Psoas muscle (tissue), 8 donors: Measurements from ENCODE around the gene ESR1. TPM values are rescaled to one million over a fixed set of nuclear protein-coding genes. Genes with fewer than 3 reads are reported as not detected.

Source experiments
- ATAC-seq, 4 donors: fragments of 200-7000 bp; cut with Tn5 transposase; one replicate each; pipeline ENCODE4 v1.9.1; 2020; ENCODE audit warnings: moderate library complexity in 3 of 4, mild to moderate bottlenecking in 2 of 4
- DNase-seq, 2 donors: peaks; one replicate each; pipeline ENCODE4 v3.0.0-alpha.2; 2020
- H3K27ac ChIP-seq: fragments of 200-600 bp; one replicate; pipeline ENCODE4 v1.8.0; 2022
- H3K27me3 ChIP-seq, 3 donors: fragments of 200-600 bp in 1 of 3; one replicate each; pipeline versions ENCODE4 v1.6.1 to v1.8.0; 2013 to 2022; ENCODE audit warnings: low read length in 2 of 3, mild to moderate bottlenecking in 2 of 3, moderate library complexity in 1 of 3; ENCODE audit not compliant: insufficient read depth in 3 of 3
- H3K36me3 ChIP-seq, 2 donors: fragments of 200-600 bp in 1 of 2; one replicate each; pipeline versions ENCODE4 v1.6.1 to v1.8.0; 2013 to 2022; ENCODE audit warnings: low read depth in 1 of 2, mild to moderate bottlenecking in 1 of 2, moderate library complexity in 1 of 2; ENCODE audit not compliant: insufficient read depth in 1 of 2
- H3K4me1 ChIP-seq: fragments of 200-600 bp; one replicate; pipeline ENCODE4 v1.8.0; 2022
- H3K4me3 ChIP-seq: fragments of 200-600 bp; one replicate; pipeline ENCODE4 v1.8.0; 2022; ENCODE audit warnings: mild to moderate bottlenecking
- H3K9me3 ChIP-seq: fragments of 200-600 bp; one replicate; pipeline ENCODE4 v1.8.0; 2022
- WGBS, 3 donors: extraction: QIAGEN DNeasy Blood & Tissue Kit; methylation state at CpG; one replicate each; pipeline versions ENCODE4 v1.1.6 to v1.1.7; 2013; 5-methylcytosine and 5-hydroxymethylcytosine counted together
- intact Hi-C, 2 donors: fragments of 100-400 bp; cut with DNase I; formaldehyde crosslinking; loops; one replicate each; pipeline versions ENCODE4 v1.11.0 to v1.14.2; 2022
- polyA plus RNA-seq, 3 donors: library from polyadenylated mRNA; stranded (reverse); fragments of 200-250 nt; gene quantifications; one replicate each; pipeline ENCODE4 v1.2.3, GENCODE V29; 2013
- total RNA-seq, 4 donors: library from RNA; stranded (reverse); fragmentation: NEBNext Ultra II Directional in 2 of 4; extraction: Animal tissue kit (Norgen Biotek cat#: 25700) in 2 of 4; gene quantifications; one replicate each; pipeline versions ENCODE4 v1.2.1 to v1.2.4, GENCODE V29; 2021 to 2023
- TF ChIP-seq, protein P1 (sequence below): fragments of 200-600 bp; IDR thresholded peaks from one replicate; pipeline ENCODE4 v1.8.0; 2022; ENCODE audit warnings: antibody characterized with exemption
- donor health status: healthy with polysubstance abuse.
- donor health status: DM: no; HTN: no; CAD: no; lungs with moderate emphysema.
- donor health status: Bipolar disorder and iron deficiency.
- donor health status: healthy.
- donor health status: DM: yes; HTN: yes; CAD: no.
- donor health status: DM: no; HTN: no; CAD: no.
- donor health status: DM: no; HTN: no; CAD: no.
- donor health status: DM: yes; HTN: yes; CAD: no.

ESR1 gene
- total and polyA plus RNA-seq, 7 donors = 0.42 to 4.4 (median 1.5) TPM

DNA sequence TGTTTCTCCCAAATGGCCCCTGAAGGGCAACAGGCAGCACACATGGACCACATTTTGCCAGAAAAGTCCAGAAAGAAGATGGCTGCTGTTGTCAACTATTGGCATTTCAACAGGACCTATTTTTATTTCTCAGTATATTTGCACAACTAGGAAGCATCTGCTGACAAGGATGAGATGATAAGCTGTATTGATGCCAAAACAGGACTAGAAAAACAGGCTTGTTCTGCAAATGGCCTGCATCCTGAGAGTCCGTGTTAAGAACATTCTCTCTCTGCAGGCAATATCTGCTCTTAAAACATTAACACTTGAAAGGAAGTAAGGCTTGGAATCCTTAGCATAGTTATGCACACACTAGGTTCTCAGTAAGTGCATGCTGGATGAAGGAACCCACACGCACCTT is 283.7 kb downstream of the ESR1 start:
- no peak overlapping the region for H3K27ac ChIP-seq
- WGBS, 3 donors = 47 to 65% (median 55%) methylated on average over 2 of the region's 2 CpGs
- ATAC-seq = no peak

DNA sequence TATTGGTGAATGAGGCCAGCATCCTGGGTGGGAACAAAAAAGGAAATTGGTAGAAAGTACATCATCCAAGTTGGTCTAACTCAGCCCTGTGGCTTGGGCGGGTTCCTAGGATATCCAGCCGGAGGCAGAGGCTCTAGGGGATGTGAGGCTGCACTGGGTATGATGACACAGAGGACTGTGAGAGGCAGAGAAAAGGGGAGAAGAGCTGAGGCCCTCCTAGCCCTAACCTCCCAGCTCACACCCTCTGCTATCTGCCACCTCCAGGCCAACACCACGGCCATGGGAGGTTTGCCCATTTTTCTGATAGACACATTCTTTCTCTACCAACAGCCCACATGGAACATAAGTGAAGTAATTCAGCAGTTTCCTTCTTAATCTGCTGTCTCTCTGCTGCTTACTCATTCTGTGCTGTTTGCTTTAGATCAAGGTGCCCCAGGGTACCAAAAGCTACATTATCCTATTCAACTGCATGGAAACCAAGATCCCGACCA is 284.4 kb downstream of the ESR1 start:
- Histone ChIP-seq H3K27ac (no peak overlapping the region), H3K4me1 (peaks cover 46% of the 10 kb centered on the region), H3K36me3 (no peaks in the 10 kb centered on the region), H3K27me3 (no peaks in the 10 kb centered on the region), H3K9me3 (no peaks in the 10 kb centered on the region), H3K4me3 (no peak overlapping the region)
- WGBS, 3 donors = 70 to 86% (median 79%) methylated on average over 4 of the region's 4 CpGs
- ATAC-seq (no peak), DNase-seq (no peak)
- intact Hi-C loops = loop anchor here (2.0 to 10.0 kb wide), 2 partner anchors 21 to 287 kb away; partner anchors contain the start of gene ESR1 (in 1 of the 2)
- TF ChIP-seq, protein P1, sequence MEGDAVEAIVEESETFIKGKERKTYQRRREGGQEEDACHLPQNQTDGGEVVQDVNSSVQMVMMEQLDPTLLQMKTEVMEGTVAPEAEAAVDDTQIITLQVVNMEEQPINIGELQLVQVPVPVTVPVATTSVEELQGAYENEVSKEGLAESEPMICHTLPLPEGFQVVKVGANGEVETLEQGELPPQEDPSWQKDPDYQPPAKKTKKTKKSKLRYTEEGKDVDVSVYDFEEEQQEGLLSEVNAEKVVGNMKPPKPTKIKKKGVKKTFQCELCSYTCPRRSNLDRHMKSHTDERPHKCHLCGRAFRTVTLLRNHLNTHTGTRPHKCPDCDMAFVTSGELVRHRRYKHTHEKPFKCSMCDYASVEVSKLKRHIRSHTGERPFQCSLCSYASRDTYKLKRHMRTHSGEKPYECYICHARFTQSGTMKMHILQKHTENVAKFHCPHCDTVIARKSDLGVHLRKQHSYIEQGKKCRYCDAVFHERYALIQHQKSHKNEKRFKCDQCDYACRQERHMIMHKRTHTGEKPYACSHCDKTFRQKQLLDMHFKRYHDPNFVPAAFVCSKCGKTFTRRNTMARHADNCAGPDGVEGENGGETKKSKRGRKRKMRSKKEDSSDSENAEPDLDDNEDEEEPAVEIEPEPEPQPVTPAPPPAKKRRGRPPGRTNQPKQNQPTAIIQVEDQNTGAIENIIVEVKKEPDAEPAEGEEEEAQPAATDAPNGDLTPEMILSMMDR = no peak

More for the DNA sequence above, 283.7 kb downstream of the ESR1 start:
- Histone ChIP-seq H3K9me3 (no peaks in the 10 kb centered on the region), H3K4me3 (no peak overlapping the region), H3K27me3 (no peaks in the 10 kb centered on the region), H3K4me1 (peaks cover 40% of the 10 kb centered on the region), H3K36me3 (no peaks in the 10 kb centered on the region)
- intact Hi-C loops = loop anchor here (2.0 to 10.0 kb wide), 2 partner anchors 20 to 286 kb away; partner anchors contain the start of gene ESR1 (in 1 of the 2)
- TF ChIP-seq, protein P1 = no peak
- no peak for DNase-seq

DNA sequence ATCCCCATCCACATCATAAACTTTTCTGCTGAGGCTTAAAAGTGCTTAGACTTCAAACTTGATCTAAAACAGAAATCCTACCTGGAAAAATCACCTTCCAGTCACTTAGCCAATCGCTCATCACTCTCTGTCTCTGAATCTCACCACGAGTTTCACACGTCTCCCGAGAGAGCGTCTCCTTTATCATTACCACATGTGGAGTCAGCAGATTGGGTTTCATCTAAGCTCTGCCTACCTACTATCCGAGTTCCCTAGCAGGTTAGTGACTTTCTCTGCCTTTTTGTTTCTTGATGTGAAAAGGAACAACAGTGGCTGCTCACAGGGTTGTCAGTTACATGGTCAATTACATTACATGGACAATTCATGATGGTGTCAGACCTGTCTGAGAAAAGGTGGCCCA is 286.2 kb downstream of the ESR1 start:
- H3K9me3 ChIP-seq = no peaks in the 10 kb centered on the region
- no peaks in the 10 kb centered on the region for H3K27me3 ChIP-seq
- peak overlapping the region; percentile 36 for H3K27ac ChIP-seq
- intact Hi-C loops = loop anchor here in 1 of 2 donors (10.0 kb wide), 1 partner anchor 289 kb away; the partner anchor contains the start of gene ESR1
- H3K4me3 ChIP-seq = no peak overlapping the region
- ATAC-seq (no peak), DNase-seq (no peak)
- no peaks in the 10 kb centered on the region for H3K36me3 ChIP-seq
- WGBS, 3 donors = 53 to 78% (median 56%) methylated on average over 6 of the region's 6 CpGs
- H3K4me1 ChIP-seq = peaks cover 54% of the 10 kb centered on the region
- TF ChIP-seq, protein P1 = no peak

DNA sequence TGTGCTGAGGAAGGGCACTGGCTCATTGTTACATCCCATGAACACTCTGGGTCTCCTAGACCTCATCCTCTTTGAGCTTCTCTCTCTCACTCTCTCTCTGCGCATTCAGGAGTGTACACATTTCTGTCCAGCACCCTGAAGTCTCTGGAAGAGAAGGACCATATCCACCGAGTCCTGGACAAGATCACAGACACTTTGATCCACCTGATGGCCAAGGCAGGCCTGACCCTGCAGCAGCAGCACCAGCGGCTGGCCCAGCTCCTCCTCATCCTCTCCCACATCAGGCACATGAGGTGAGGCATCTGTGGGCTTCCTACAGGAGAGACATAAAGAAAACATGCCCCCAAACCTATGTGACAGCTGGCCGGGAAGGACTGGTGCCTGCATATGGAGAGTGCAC is 286.8 kb downstream of the ESR1 start:
- no peaks in the 10 kb centered on the region for H3K36me3 ChIP-seq
- peak overlapping the region; percentile 36 for H3K27ac ChIP-seq
- H3K4me3 ChIP-seq = no peak overlapping the region
- ATAC-seq (no peak), DNase-seq (no peak)
- TF ChIP-seq, protein P1 = no peak
- H3K4me1 ChIP-seq = peaks cover 54% of the 10 kb centered on the region
- 96 to 97% (median 96%) methylated on average over 4 of the region's 4 CpGs for WGBS, 3 donors
- no peaks in the 10 kb centered on the region for H3K9me3 ChIP-seq
- intact Hi-C loops = loop anchor here in 1 of 2 donors (10.0 kb wide), 1 partner anchor 289 kb away; the partner anchor contains the start of gene ESR1
- no peaks in the 10 kb centered on the region for H3K27me3 ChIP-seq
